ENCODE results near the gene CUL2.

CUL2 gene

GRCh38 chr10:35130663-35131062 lies 40.5 kb upstream of the CUL2 start (continued):
- TF ChIP-seq ZSCAN30 (tag by site-specific recombination; IDR thresholded peaks at IDR 0.05) = no peak
- TF ChIP-seq ZBTB44 (tag by site-specific recombination; IDR thresholded peaks at IDR 0.05) = 0 out of 2 replicates have a peak, but pooled peaks have one; percentile 26
- TF ChIP-seq ZNF24 (tag by site-specific recombination; IDR thresholded peaks at IDR 0.05) = no peak

GRCh38 chr10:35129185-35129674 lies 39.1 kb upstream of the CUL2 start:
- Histone ChIP-seq H3K36me3 (ENCODE audit: control insufficient read depth in 2 of 2, insufficient read depth in 1 of 2, low read length in 2 of 2) (no peaks in the 10 kb centered on the region), H3K9me3 (ENCODE audit: control insufficient read depth, insufficient read depth, low read depth, low read length) (no peaks in the 10 kb centered on the region), H3K27ac (ENCODE audit: extremely low read depth, low read depth, low read length) (no peak overlapping the region), H3K4me1 (ENCODE audit: control insufficient read depth, insufficient read depth, low read length) (peaks cover 19% of the 10 kb centered on the region), H3K4me3 (ENCODE audit: low read depth, low read length) (no peak overlapping the region)
- ChIA-PET CTCF (interaction anchor here (0.7 to 1.2 kb wide), 4 partner anchors 66 to 199 kb away, joined by 3 to 5 read pairs (median 4); no protein-coding TSS in a partner anchor), POLR2A (interaction anchor here (3.6 kb wide), 1 partner anchor 66 kb away, joined by 47 read pairs; no protein-coding TSS in a partner anchor)
- TF ChIP-seq ZNF366 (tag by site-specific recombination; conservative IDR thresholded peaks at IDR 0.05) (no peak), IKZF3 (tag by site-specific recombination; IDR thresholded peaks at IDR 0.05) (peak; percentile 61)

GRCh38 chr10:35127289-35127891 lies 37.2 kb upstream of the CUL2 start:
- peak overlapping the region; percentile 97 for H3K27ac ChIP-seq (ENCODE audit: extremely low read depth, low read depth, low read length)
- 0 out of 2 replicates have a peak, but pooled peaks have one; percentile 11 for TF ChIP-seq ZNF362 (tag by site-specific recombination; IDR thresholded peaks at IDR 0.05)
- TF ChIP-seq ZNF449 (tag by site-specific recombination; IDR thresholded peaks at IDR 0.05) = no peak
- TF ChIP-seq ZNF335 (tag by site-specific recombination; conservative IDR thresholded peaks at IDR 0.05) = peak; percentile 95
- TF ChIP-seq ZNF513 (tag by site-specific recombination; IDR thresholded peaks at IDR 0.05) = 0 out of 2 replicates have a peak, but pooled peaks have one; percentile 8
- TF ChIP-seq ZNF600 (tag by site-specific recombination; IDR thresholded peaks at IDR 0.05) = no peak; the same call in 1 of the 2 replicates
- 0 out of 2 replicates have a peak, but pooled peaks have one; percentile 10 for TF ChIP-seq IKZF3 (tag by site-specific recombination; IDR thresholded peaks at IDR 0.05)
- TF ChIP-seq ZBTB8A (tag by site-specific recombination; IDR thresholded peaks at IDR 0.05) = peak; percentile 66
- TF ChIP-seq ZBTB20 (tag by site-specific recombination; IDR thresholded peaks at IDR 0.05) = peak; percentile 72; the same call in 1 of the 2 replicates
- TF ChIP-seq ZBTB26 (tag by site-specific recombination; optimal IDR thresholded peaks at IDR 0.05) = peak; percentile 49
- CTCF ChIA-PET = interaction anchor here (0.7 to 4.2 kb wide), 4 partner anchors 14 to 98 kb away, joined by 3 to 28 read pairs (median 4); no protein-coding TSS in a partner anchor
- peaks cover 12% of the 10 kb centered on the region for H3K4me1 ChIP-seq (ENCODE audit: control insufficient read depth, insufficient read depth, low read length)
- no peaks in the 10 kb centered on the region for H3K36me3 ChIP-seq (ENCODE audit: control insufficient read depth in 2 of 2, insufficient read depth in 1 of 2, low read length in 2 of 2)
- no peaks in the 10 kb centered on the region for H3K9me3 ChIP-seq (ENCODE audit: control insufficient read depth, insufficient read depth, low read depth, low read length)
- peak overlapping the region; percentile 76 for H3K4me3 ChIP-seq (ENCODE audit: low read depth, low read length)
- POLR2A ChIA-PET = interaction anchor here (0.7 to 3.6 kb wide), 3 partner anchors 61 to 449 kb away, joined by 3 to 47 read pairs (median 4); no protein-coding TSS in a partner anchor

Measured in HEK293 (cell line).